Measurements from ENCODE around the gene CRAMP1. TPM values are rescaled to one million over a fixed set of nuclear protein-coding genes. Genes with fewer than 3 reads are reported as not detected.

CRAMP1 gene
- total and polyA plus RNA-seq, 7 donors: 3.3 to 13.1 (median 8.6) TPM

DNA sequence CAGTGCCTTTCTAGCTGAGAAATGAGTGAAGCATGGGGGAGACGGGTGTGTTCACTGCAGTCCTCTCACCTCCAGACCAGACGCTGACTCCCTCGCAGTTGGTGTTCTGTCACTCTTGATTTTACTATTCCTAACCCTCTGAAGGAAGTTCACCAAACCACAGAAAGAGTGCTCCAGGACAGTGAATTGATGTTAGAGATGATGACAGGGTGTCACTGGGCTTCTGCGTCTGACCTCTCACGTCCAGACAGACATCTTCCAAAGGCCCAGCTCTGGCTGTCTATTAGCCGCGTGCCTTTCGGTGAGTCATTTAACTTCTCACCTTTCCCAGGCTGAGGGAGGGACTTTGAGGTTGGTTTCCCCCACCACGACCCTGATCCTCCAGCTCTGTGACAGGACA lies 8.2 kb downstream of the CRAMP1 start:
- intact Hi-C loops (cut with DNase I): no loop called here
- 84 to 90% (median 88%) methylated on average over 9 of the region's 9 CpGs for WGBS, 3 donors
- H3K4me3 ChIP-seq: no peak overlapping the region
- peaks cover 8% of the 10 kb centered on the region for H3K4me1 ChIP-seq
- ATAC-seq (no peak), DNase-seq (no peak)
- peaks cover 0 to 78% of the 10 kb centered on the region in 2 donors for H3K36me3 ChIP-seq (ENCODE audit: insufficient read depth in 1 of 2, low read depth in 1 of 2)
- H3K27ac ChIP-seq: no peak overlapping the region
- TF ChIP-seq, protein P1, sequence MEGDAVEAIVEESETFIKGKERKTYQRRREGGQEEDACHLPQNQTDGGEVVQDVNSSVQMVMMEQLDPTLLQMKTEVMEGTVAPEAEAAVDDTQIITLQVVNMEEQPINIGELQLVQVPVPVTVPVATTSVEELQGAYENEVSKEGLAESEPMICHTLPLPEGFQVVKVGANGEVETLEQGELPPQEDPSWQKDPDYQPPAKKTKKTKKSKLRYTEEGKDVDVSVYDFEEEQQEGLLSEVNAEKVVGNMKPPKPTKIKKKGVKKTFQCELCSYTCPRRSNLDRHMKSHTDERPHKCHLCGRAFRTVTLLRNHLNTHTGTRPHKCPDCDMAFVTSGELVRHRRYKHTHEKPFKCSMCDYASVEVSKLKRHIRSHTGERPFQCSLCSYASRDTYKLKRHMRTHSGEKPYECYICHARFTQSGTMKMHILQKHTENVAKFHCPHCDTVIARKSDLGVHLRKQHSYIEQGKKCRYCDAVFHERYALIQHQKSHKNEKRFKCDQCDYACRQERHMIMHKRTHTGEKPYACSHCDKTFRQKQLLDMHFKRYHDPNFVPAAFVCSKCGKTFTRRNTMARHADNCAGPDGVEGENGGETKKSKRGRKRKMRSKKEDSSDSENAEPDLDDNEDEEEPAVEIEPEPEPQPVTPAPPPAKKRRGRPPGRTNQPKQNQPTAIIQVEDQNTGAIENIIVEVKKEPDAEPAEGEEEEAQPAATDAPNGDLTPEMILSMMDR (IDR thresholded peaks at IDR 0.05): no peak
- H3K27me3 ChIP-seq (ENCODE audit: insufficient read depth in 3 of 3, low read length in 2 of 3): no peaks in the 10 kb centered on the region
- no peaks in the 10 kb centered on the region for H3K9me3 ChIP-seq

DNA sequence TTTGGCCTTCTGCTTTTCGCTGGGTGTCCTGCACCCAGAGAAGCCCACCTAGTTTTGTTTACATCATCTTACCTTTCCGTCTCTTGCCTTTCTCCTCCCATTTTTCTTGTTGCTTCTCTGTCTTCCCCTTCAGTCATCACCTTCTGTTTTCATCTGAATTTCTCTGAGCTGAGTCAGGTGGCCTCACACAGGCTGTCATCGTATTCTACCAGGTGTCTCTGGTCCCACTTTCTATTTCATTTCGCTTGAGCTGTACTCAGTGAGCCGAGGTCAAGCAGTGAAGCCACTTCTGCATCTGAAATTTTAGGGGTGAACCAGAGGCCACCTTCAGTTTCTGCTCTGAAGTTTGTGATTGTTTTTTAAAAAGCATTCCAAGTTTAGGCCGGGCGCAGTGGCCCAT lies 9.7 kb downstream of the CRAMP1 start:
- Histone ChIP-seq H3K4me3 (no peak overlapping the region), H3K27me3 (ENCODE audit: insufficient read depth in 3 of 3, low read length in 2 of 3) (no peaks in the 10 kb centered on the region), H3K27ac (no peak overlapping the region), H3K36me3 (ENCODE audit: insufficient read depth in 1 of 2, low read depth in 1 of 2) (peaks cover 0 to 78% of the 10 kb centered on the region in 2 donors), H3K4me1 (no peaks in the 10 kb centered on the region), H3K9me3 (no peaks in the 10 kb centered on the region)
- TF ChIP-seq, protein P1 (IDR thresholded peaks at IDR 0.05): no peak
- 93 to 94% (median 94%) methylated on average over 7 of the region's 7 CpGs for WGBS, 3 donors
- no peak for ATAC-seq
- intact Hi-C loops (cut with DNase I): no loop called here
- no peak for DNase-seq

DNA sequence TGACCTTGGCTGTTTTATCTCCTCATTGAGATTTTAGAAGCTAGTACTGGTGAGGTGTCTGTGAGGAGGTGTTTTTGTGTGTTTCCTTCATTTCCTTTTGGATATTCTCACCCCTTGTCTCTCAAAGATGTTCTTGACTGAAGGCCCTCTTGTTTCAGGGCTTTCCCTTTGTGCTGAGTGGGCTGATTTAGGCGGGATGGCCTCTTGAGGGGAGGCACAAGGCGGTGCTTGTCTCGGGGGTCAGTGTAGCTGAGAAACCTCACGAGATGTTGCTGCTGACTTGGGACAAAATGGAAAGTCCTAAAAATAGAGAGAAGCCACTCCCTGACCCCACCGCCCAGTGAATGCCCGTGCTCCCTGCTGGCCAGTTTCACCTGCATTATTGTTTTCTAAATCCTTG lies 14.2 kb downstream of the CRAMP1 start:
- H3K4me3 ChIP-seq: no peak overlapping the region
- intact Hi-C loops (cut with DNase I): no loop called here
- H3K27ac ChIP-seq: no peak overlapping the region
- H3K9me3 ChIP-seq: no peaks in the 10 kb centered on the region
- ATAC-seq: no peak
- no peaks in the 10 kb centered on the region for H3K4me1 ChIP-seq
- 79 to 86% (median 80%) methylated on average over 6 of the region's 6 CpGs for WGBS, 3 donors
- TF ChIP-seq, protein P1 (IDR thresholded peaks at IDR 0.05): no peak
- no peak for DNase-seq
- peaks cover 0 to 61% of the 10 kb centered on the region in 2 donors for H3K36me3 ChIP-seq (ENCODE audit: insufficient read depth in 1 of 2, low read depth in 1 of 2)
- H3K27me3 ChIP-seq (ENCODE audit: insufficient read depth in 3 of 3, low read length in 2 of 3): no peaks in the 10 kb centered on the region

DNA sequence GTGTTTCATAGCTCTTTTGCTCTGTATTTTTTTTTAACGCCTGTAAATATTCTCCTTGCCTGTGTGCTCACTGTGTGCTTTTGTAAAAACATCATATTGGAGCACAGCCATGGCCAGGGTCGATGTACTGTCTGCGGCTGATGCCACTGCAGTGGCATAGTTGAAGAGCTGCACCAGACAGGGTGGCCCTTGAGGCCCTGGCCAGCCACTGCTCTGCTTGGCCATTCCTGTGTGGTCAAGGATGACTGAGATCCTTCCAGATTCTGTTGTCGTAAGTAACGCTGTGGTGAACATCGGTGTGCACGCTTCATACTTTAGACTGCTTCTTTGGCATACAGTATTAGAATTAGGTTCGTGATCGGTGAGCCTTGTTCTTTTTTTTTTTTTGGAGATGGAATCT lies 14.6 kb downstream of the CRAMP1 start:
- DNase-seq (no peak), ATAC-seq (no peak)
- no peaks in the 10 kb centered on the region for H3K4me1 ChIP-seq
- TF ChIP-seq, protein P1 (IDR thresholded peaks at IDR 0.05): no peak
- no peak overlapping the region for H3K4me3 ChIP-seq
- H3K27me3 ChIP-seq (ENCODE audit: insufficient read depth in 3 of 3, low read length in 2 of 3): no peaks in the 10 kb centered on the region
- intact Hi-C loops (cut with DNase I): no loop called here
- H3K9me3 ChIP-seq: no peaks in the 10 kb centered on the region
- no peak overlapping the region for H3K27ac ChIP-seq
- WGBS, 3 donors: 90 to 92% (median 91%) methylated on average over 9 of the region's 9 CpGs
- H3K36me3 ChIP-seq (ENCODE audit: insufficient read depth in 1 of 2, low read depth in 1 of 2): peaks cover 0 to 63% of the 10 kb centered on the region in 2 donors

DNA sequence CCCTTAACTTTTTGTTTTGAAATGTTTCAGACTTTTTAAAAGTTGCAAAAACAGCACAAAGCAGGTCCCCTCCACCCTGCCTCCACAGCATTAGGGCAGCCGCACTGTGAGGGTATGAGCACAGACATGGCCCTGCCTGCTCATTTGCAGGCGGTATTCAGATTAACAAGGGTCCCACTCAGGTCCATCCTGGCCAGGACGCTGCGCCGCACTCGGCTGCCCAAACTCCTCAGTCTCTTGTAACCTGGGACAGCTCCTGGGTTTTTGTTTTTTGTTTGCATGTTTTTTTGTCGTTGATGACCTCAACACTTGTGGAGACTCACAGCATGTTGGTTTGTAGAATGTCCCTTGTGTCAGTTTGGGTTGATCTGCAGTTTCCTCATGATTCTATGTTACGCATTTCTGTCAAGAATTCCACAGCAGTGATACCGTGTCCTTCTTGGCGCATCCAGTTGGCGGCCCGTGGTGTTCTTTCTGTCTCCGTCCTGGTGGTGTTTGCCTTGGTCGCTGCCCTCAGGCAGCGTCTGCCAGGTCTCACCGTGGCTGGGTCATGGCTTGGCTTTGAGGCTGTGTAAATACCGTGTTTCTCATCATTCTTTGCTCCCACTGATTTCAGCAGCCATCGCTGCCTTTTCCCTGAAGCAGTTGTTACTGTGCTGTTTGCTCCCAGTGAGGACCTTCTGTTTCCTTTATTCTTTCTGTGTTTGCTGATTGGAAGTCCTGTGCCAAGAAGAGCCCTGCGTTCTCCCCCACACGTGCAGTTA lies 18.5 kb downstream of the CRAMP1 start:
- H3K9me3 ChIP-seq: no peaks in the 10 kb centered on the region
- no peak for DNase-seq
- H3K36me3 ChIP-seq (ENCODE audit: insufficient read depth in 1 of 2, low read depth in 1 of 2): peaks cover 3 to 80% of the 10 kb centered on the region in 2 donors
- TF ChIP-seq, protein P1 (IDR thresholded peaks at IDR 0.05): no peak
- no peak overlapping the region for H3K27ac ChIP-seq
- no peaks in the 10 kb centered on the region for H3K27me3 ChIP-seq (ENCODE audit: insufficient read depth in 3 of 3, low read length in 2 of 3)
- WGBS, 3 donors: 84 to 88% (median 88%) methylated on average over 20 of the region's 20 CpGs
- H3K4me1 ChIP-seq: no peaks in the 10 kb centered on the region
- no peak for ATAC-seq
- no peak overlapping the region for H3K4me3 ChIP-seq
- intact Hi-C loops (cut with DNase I): no loop called here

All from psoas muscle (tissue), 8 donors.